Kidney (tissue), 14 donors: ENCODE measurements around the gene SYVN1. TPM values are rescaled to one million over a fixed set of nuclear protein-coding genes. Genes with fewer than 3 reads are reported as not detected.

Source experiments
- DNase-seq, 5 donors: peaks; one replicate each; pipeline ENCODE4 v3.0.0-alpha.2; 2013 to 2020
- FAIRE-seq: peaks from 2 replicates; lab custom pipeline; 2012; peaks lifted over from hg19 to GRCh38; lab: Jason Lieb, UNC
- H3K27ac ChIP-seq, 2 donors: one replicate each; pipeline ENCODE4 v1.7.0; 2013; ENCODE audit warnings: low read depth in 2 of 2, low read length in 2 of 2, inconsistent platforms in 1 of 2
- H3K27me3 ChIP-seq: one replicate; pipeline ENCODE4 v1.7.1; 2013; ENCODE audit warnings: low read length, inconsistent platforms; ENCODE audit not compliant: control insufficient read depth, insufficient read depth
- H3K36me3 ChIP-seq, 3 donors: one replicate each; pipeline versions ENCODE4 v1.7.0 to v1.7.1; 2013; ENCODE audit warnings: low read length in 3 of 3, control low read depth in 1 of 3, inconsistent platforms in 1 of 3; ENCODE audit not compliant: insufficient read depth in 3 of 3, control insufficient read depth in 2 of 3
- H3K4me1 ChIP-seq, 3 donors: one replicate each; pipeline versions ENCODE4 v1.7.0 to v1.7.1; 2013; ENCODE audit warnings: low read length in 3 of 3, inconsistent platforms in 1 of 3, low read depth in 1 of 3; ENCODE audit not compliant: control insufficient read depth in 2 of 3, insufficient read depth in 2 of 3
- H3K4me3 ChIP-seq, 3 donors: one replicate each; pipeline versions ENCODE4 v1.7.0 to v1.8.1; 2013; ENCODE audit warnings: low read length in 3 of 3, control low read depth in 1 of 3, inconsistent platforms in 1 of 3
- H3K9ac ChIP-seq, 3 donors: one replicate each; pipeline versions ENCODE4 v1.7.0 to v1.7.1; 2013; ENCODE audit warnings: low read length in 3 of 3, control low read depth in 1 of 3, inconsistent platforms in 1 of 3
- H3K9me3 ChIP-seq, 3 donors: one replicate each; pipeline versions ENCODE4 v1.7.0 to v1.7.1; 2013; ENCODE audit warnings: low read length in 3 of 3, control low read depth in 1 of 3, inconsistent platforms in 1 of 3; ENCODE audit not compliant: control insufficient read depth in 2 of 3, insufficient read depth in 1 of 3
- CTCF ChIP-seq: IDR thresholded peaks from 3 replicates; pipeline ENCODE4 v1.5.1; 2012; ENCODE audit warnings: mild to moderate bottlenecking, moderate library complexity, borderline replicate concordance; ENCODE audit not compliant: insufficient read depth; ENCODE audit errors: extremely low read depth
- intact Hi-C: fragments of 100-400 bp; cut with DNase I; formaldehyde crosslinking; loops from one replicate; pipeline ENCODE4 v1.11.1; 2022
- polyA plus RNA-seq: library from polyadenylated mRNA; stranded (reverse); fragments of 350-450 nt; fragmentation: Illumina TruSeq; extraction: RNeasy Lipid Tissue Mini Kit (QIAGEN cat#74804); gene quantifications from one replicate; pipeline ENCODE4 v1.2.3, GENCODE V29; 2014; ENCODE audit warnings: low read depth, low replicate concordance; ENCODE audit not compliant: insufficient read depth
- total RNA-seq: library from RNA; stranded (reverse); fragmentation: NEBNext Ultra II Directional; extraction: Animal tissue kit (Norgen Biotek cat#: 25700); gene quantifications from one replicate; pipeline ENCODE4 v1.2.1, GENCODE V29; 2021
- donor health status: control.
- donor health status: control.
- donor health status: control.
- donor health status: control.
- donor health status: control.
- donor health status: DM: yes; HTN: yes; CAD: no.
- donor health status: Normal renal cell carcinoma (clear cell type).

The SYVN1 gene
- total and polyA plus RNA-seq, 2 donors from 2014 or later, result 21.2 to 69.8 TPM

GRCh38 chr11:65095427-65095826 lies 38.9 kb downstream of the SYVN1 start:
- no peaks in the 10 kb centered on the region for H3K9me3 ChIP-seq
- intact Hi-C loops, result no loop called here
- peak overlapping the region in 1 of 2 donors; percentile 80 for H3K27ac ChIP-seq
- DNase-seq, result no peak
- H3K9ac ChIP-seq, result peak overlapping the region in 1 of 3 donors; percentile 67
- H3K36me3 ChIP-seq, result no peaks in the 10 kb centered on the region
- TF ChIP-seq CTCF, result no peak
- peaks cover 0 to 8% (median 7%) of the 10 kb centered on the region in 3 donors for H3K4me1 ChIP-seq
- no peak for FAIRE-seq
- H3K4me3 ChIP-seq, result peak overlapping the region in 2 of 3 donors; percentile 22 to 87
- H3K27me3 ChIP-seq, result no peaks in the 10 kb centered on the region

- H3K9ac ChIP-seq, result no peak overlapping the region
- H3K27ac ChIP-seq, result no peak overlapping the region
- H3K4me3 ChIP-seq, result no peak overlapping the region
- no peak for DNase-seq
- no peak for FAIRE-seq
- peaks cover 0 to 4% (median 0%) of the 10 kb centered on the region in 3 donors for H3K4me1 ChIP-seq
- no peaks in the 10 kb centered on the region for H3K27me3 ChIP-seq
- peaks cover 4 to 28% (median 9%) of the 10 kb centered on the region in 3 donors for H3K36me3 ChIP-seq
- H3K9me3 ChIP-seq, result no peaks in the 10 kb centered on the region
- intact Hi-C loops, result no loop called here
- no peak for TF ChIP-seq CTCF
These were observed 43.7 kb downstream of the SYVN1 start for GRCh38 chr11:65090628-65091027.

- Histone ChIP-seq H3K27me3 (no peaks in the 10 kb centered on the region), H3K4me3 (no peak overlapping the region), H3K9ac (no peak overlapping the region), H3K36me3 (peaks cover 8 to 31% (median 12%) of the 10 kb centered on the region in 3 donors), H3K27ac (no peak overlapping the region), H3K4me1 (peaks cover 0 to 11% (median 4%) of the 10 kb centered on the region in 3 donors), H3K9me3 (no peaks in the 10 kb centered on the region)
- DNase-seq, result no peak
- TF ChIP-seq CTCF, result no peak
- no peak for FAIRE-seq
- intact Hi-C loops, result no loop called here
These were observed 44.7 kb downstream of the SYVN1 start for GRCh38 chr11:65089621-65090020.

GRCh38 chr11:65087827-65088226 lies 46.5 kb downstream of the SYVN1 start:
- no peak for TF ChIP-seq CTCF
- Histone ChIP-seq H3K4me3 (no peak overlapping the region), H3K27ac (no peak overlapping the region), H3K27me3 (no peaks in the 10 kb centered on the region), H3K9ac (no peak overlapping the region), H3K36me3 (peaks cover 8 to 31% (median 12%) of the 10 kb centered on the region in 3 donors), H3K9me3 (no peaks in the 10 kb centered on the region), H3K4me1 (peaks cover 0 to 18% (median 9%) of the 10 kb centered on the region in 3 donors)
- DNase-seq, result no peak
- no peak for FAIRE-seq
- intact Hi-C loops, result no loop called here
